Ascending aorta (tissue), 2 donors: ENCODE results near the gene PRKAR1B. TPM values are rescaled to one million over a fixed set of nuclear protein-coding genes. Genes with fewer than 3 reads are reported as not detected.
A peak's percentile ranks its signal among the peaks of the same experiment; 100 is the strongest.

Source experiments
- DNase-seq, 2 donors: peaks; one replicate each; pipeline ENCODE4 v3.0.0-alpha.2; 2019; ENCODE audit warnings: low spot score in 2 of 2
- H3K27ac ChIP-seq, 2 donors: fragments of 200-600 bp; sonication (generic); one replicate each; pipeline ENCODE4 v1.5.1; 2016 to 2017; ENCODE audit warnings: mild to moderate bottlenecking in 1 of 2
- H3K27me3 ChIP-seq: fragments of 200-600 bp; sonication (generic); one replicate; pipeline ENCODE4 v1.5.1; 2017
- H3K36me3 ChIP-seq, 2 donors: fragments of 200-600 bp; sonication (generic); one replicate each; pipeline ENCODE4 v1.5.1; 2016
- H3K4me1 ChIP-seq, 2 donors: fragments of 200-600 bp; sonication (generic); one replicate each; pipeline ENCODE4 v1.5.1; 2016 to 2017; ENCODE audit warnings: mild to moderate bottlenecking in 1 of 2
- H3K4me3 ChIP-seq, 2 donors: fragments of 200-600 bp; sonication (generic); one replicate each; pipeline ENCODE4 v1.5.1; 2016 to 2017; ENCODE audit warnings: mild to moderate bottlenecking in 1 of 2
- H3K9me3 ChIP-seq, 2 donors: fragments of 200-600 bp; sonication (generic); one replicate each; pipeline ENCODE4 v1.5.1; 2016
- CTCF ChIP-seq, 3 experiments: fragments of 200-600 bp in 2 of 3; fragments of 450-650 bp in 1 of 3; sonication (generic) in 2 of 3; IDR thresholded peaks; one replicate each; pipeline ENCODE4 v1.5.1; 2016 to 2019; ENCODE audit warnings: antibody characterized with exemption in 3 of 3, mild to moderate bottlenecking in 1 of 3, moderate library complexity in 1 of 3
- intact Hi-C: fragments of 100-400 bp; cut with DNase I; formaldehyde crosslinking; loops from one replicate; pipeline ENCODE4 v1.15.1; 2023
- total RNA-seq: library from RNA; depleted of rRNA; stranded (reverse); fragments of >200 nt; gene quantifications from one replicate; pipeline ENCODE4 v1.1.0, GENCODE V29; 2016

PRKAR1B gene
- total RNA-seq, 1 donor from 2014 or later = 13.0 TPM

- Histone ChIP-seq H3K9me3 (no peaks in the 10 kb centered on the region), H3K36me3 (no peaks in the 10 kb centered on the region), H3K27me3 (no peaks in the 10 kb centered on the region), H3K4me3 (no peak overlapping the region), H3K4me1 (peaks cover 19 to 23% of the 10 kb centered on the region in 2 donors), H3K27ac (no peak overlapping the region)
- intact Hi-C loops = no loop called here
- DNase-seq = no peak
- TF ChIP-seq CTCF (IDR thresholded peaks at IDR 0.05) = no peak
These were observed 154.4 kb downstream of the PRKAR1B start for GRCh38 chr7:572416-573268.

GRCh38 chr7:571718-572415 is 155.2 kb downstream of the PRKAR1B start:
- Histone ChIP-seq H3K4me3 (no peak overlapping the region), H3K27me3 (no peaks in the 10 kb centered on the region), H3K9me3 (no peaks in the 10 kb centered on the region), H3K4me1 (peaks cover 19 to 23% of the 10 kb centered on the region in 2 donors), H3K27ac (no peak overlapping the region), H3K36me3 (no peaks in the 10 kb centered on the region)
- no peak for DNase-seq
- intact Hi-C loops = no loop called here
- TF ChIP-seq CTCF (IDR thresholded peaks at IDR 0.05) = no peak

GRCh38 chr7:571096-571717 is 155.9 kb downstream of the PRKAR1B start:
- intact Hi-C loops = no loop called here
- no peak for TF ChIP-seq CTCF (IDR thresholded peaks at IDR 0.05)
- no peaks in the 10 kb centered on the region for H3K36me3 ChIP-seq
- no peak for DNase-seq
- H3K4me1 ChIP-seq = peaks cover 19 to 23% of the 10 kb centered on the region in 2 donors
- H3K4me3 ChIP-seq = no peak overlapping the region
- no peaks in the 10 kb centered on the region for H3K9me3 ChIP-seq
- H3K27me3 ChIP-seq = no peaks in the 10 kb centered on the region
- H3K27ac ChIP-seq = no peak overlapping the region

GRCh38 chr7:570801-571070 is 156.3 kb downstream of the PRKAR1B start:
- no peak for DNase-seq
- no peak for TF ChIP-seq CTCF (IDR thresholded peaks at IDR 0.05)
- Histone ChIP-seq H3K4me1 (peaks cover 19 to 23% of the 10 kb centered on the region in 2 donors), H3K9me3 (no peaks in the 10 kb centered on the region), H3K27ac (no peak overlapping the region), H3K36me3 (no peaks in the 10 kb centered on the region), H3K27me3 (no peaks in the 10 kb centered on the region), H3K4me3 (no peak overlapping the region)
- intact Hi-C loops = no loop called here

GRCh38 chr7:569996-570800 is 156.9 kb downstream of the PRKAR1B start:
- H3K9me3 ChIP-seq = no peaks in the 10 kb centered on the region
- DNase-seq = no peak
- no peaks in the 10 kb centered on the region for H3K27me3 ChIP-seq
- H3K36me3 ChIP-seq = no peaks in the 10 kb centered on the region
- intact Hi-C loops = loop anchor here (2.0 kb wide), 1 partner anchor 17 kb away; no protein-coding TSS in a partner anchor
- H3K27ac ChIP-seq = peak overlapping the region in 1 of 2 donors; percentile 17
- no peak overlapping the region for H3K4me3 ChIP-seq
- TF ChIP-seq CTCF (IDR thresholded peaks at IDR 0.05) = no peak
- H3K4me1 ChIP-seq = peaks cover 19 to 23% of the 10 kb centered on the region in 2 donors
